ENCODE data around the gene SNAP25.

Gene SNAP25

GRCh38 chr20:10339609-10340008 lies 121.0 kb downstream of the SNAP25 start:
- DNase-seq (ENCODE audit: low read depth), result no peak
- no peak for TF ChIP-seq CTCF (conservative IDR thresholded peaks at IDR 0.05; ENCODE audit: low read depth, low read length)

GRCh38 chr20:10342152-10342551 lies 123.5 kb downstream of the SNAP25 start:
- H3K4me3 ChIP-seq (ENCODE audit: low read length), result no peak overlapping the region
- no peak for DNase-seq (ENCODE audit: low read depth)
- TF ChIP-seq CTCF (conservative IDR thresholded peaks at IDR 0.05; ENCODE audit: low read depth, low read length), result no peak

More at GRCh38 chr20:10339609-10340008, 121.0 kb downstream of the SNAP25 start:
- no peak overlapping the region for H3K4me3 ChIP-seq (ENCODE audit: low read length)

- DNase-seq (ENCODE audit: low read depth), result no peak
- H3K4me3 ChIP-seq (ENCODE audit: low read length), result no peak overlapping the region
- TF ChIP-seq CTCF (conservative IDR thresholded peaks at IDR 0.05; ENCODE audit: low read depth, low read length), result no peak
Observed at GRCh38 chr20:10344953-10345352, 126.3 kb downstream of the SNAP25 start.

GRCh38 chr20:10347086-10347880 lies 128.7 kb downstream of the SNAP25 start:
- no peak overlapping the region for H3K4me3 ChIP-seq (ENCODE audit: low read length)
- peak; percentile 19 for DNase-seq (ENCODE audit: low read depth)
- TF ChIP-seq CTCF (conservative IDR thresholded peaks at IDR 0.05; ENCODE audit: low read depth, low read length), result no peak

GRCh38 chr20:10349118-10349517 lies 130.5 kb downstream of the SNAP25 start:
- no peak overlapping the region for H3K4me3 ChIP-seq (ENCODE audit: low read length)
- DNase-seq (ENCODE audit: low read depth), result no peak
- TF ChIP-seq CTCF (conservative IDR thresholded peaks at IDR 0.05; ENCODE audit: low read depth, low read length), result no peak

GRCh38 chr20:10350188-10350842 lies 131.7 kb downstream of the SNAP25 start:
- H3K4me3 ChIP-seq (ENCODE audit: low read length), result no peak overlapping the region
- TF ChIP-seq CTCF (conservative IDR thresholded peaks at IDR 0.05; ENCODE audit: low read depth, low read length), result no peak
- DNase-seq (ENCODE audit: low read depth), result no peak
